Astrocyte (in vitro differentiated cells and primary cell): Measurements from ENCODE around the gene ANKS6. TPM values are rescaled to one million over a fixed set of nuclear protein-coding genes. Genes with fewer than 3 reads are reported as not detected.

Source experiments
- DNase-seq: peaks from one replicate; pipeline ENCODE4 v3.0.0-alpha.2; 2010; ENCODE audit warnings: low read depth
- FAIRE-seq: peaks from 2 replicates; lab custom pipeline; 2011; peaks lifted over from hg19 to GRCh38; lab: Jason Lieb, UNC
- H2AFZ ChIP-seq: 2 replicates; pipeline ENCODE4 v1.6.0; 2012; ENCODE audit warnings: low read depth, low read length, inconsistent platforms
- H3K27ac ChIP-seq: 2 replicates; pipeline ENCODE4 v1.5.1; 2011; ENCODE audit warnings: low read depth, low read length, inconsistent platforms
- H3K27me3 ChIP-seq: 2 replicates; pipeline ENCODE4 v1.6.0; 2011; ENCODE audit warnings: low read length, inconsistent platforms; ENCODE audit not compliant: insufficient read depth
- H3K36me3 ChIP-seq: 2 replicates; pipeline ENCODE4 v1.5.1; 2011; ENCODE audit warnings: low read length, inconsistent platforms; ENCODE audit not compliant: insufficient read depth
- H3K4me1 ChIP-seq: 2 replicates; pipeline ENCODE4 v1.5.1; 2011; ENCODE audit warnings: low read length, inconsistent platforms; ENCODE audit not compliant: insufficient read depth
- H3K4me2 ChIP-seq: 2 replicates; pipeline ENCODE4 v1.6.0; 2012; ENCODE audit warnings: low read length, inconsistent platforms
- H3K4me3 ChIP-seq: 2 replicates; pipeline ENCODE4 v1.5.1; 2011; ENCODE audit warnings: low read depth, mild to moderate bottlenecking, low read length, inconsistent platforms; ENCODE audit not compliant: insufficient read depth
- H3K79me2 ChIP-seq: 2 replicates; pipeline ENCODE4 v1.6.0; 2012; ENCODE audit warnings: mild to moderate bottlenecking, low read length, inconsistent platforms; ENCODE audit not compliant: insufficient read depth
- H3K9ac ChIP-seq: 2 replicates; pipeline ENCODE4 v1.6.0; 2012; ENCODE audit warnings: mild to moderate bottlenecking, low read length, inconsistent platforms
- H3K9me3 ChIP-seq: 2 replicates; pipeline ENCODE4 v1.5.1; 2012; ENCODE audit warnings: low read depth, mild to moderate bottlenecking, low read length, inconsistent platforms; ENCODE audit not compliant: insufficient read depth
- H4K20me1 ChIP-seq: 2 replicates; pipeline ENCODE4 v1.6.0; 2012; ENCODE audit warnings: low read length, inconsistent platforms; ENCODE audit not compliant: insufficient read depth
- H3K27ac Mint-ChIP-seq: one replicate; pipeline ENCODE4 v1.8.0; 2021; ENCODE audit warnings: mild to moderate bottlenecking, mixed read lengths; ENCODE audit not compliant: unreplicated experiment
- H3K27me3 Mint-ChIP-seq: one replicate; pipeline ENCODE4 v1.8.0; 2021; ENCODE audit warnings: low read depth, mixed read lengths; ENCODE audit not compliant: unreplicated experiment
- H3K36me3 Mint-ChIP-seq: one replicate; pipeline ENCODE4 v1.8.0; 2021; ENCODE audit warnings: low read depth, mixed read lengths; ENCODE audit not compliant: unreplicated experiment
- H3K4me1 Mint-ChIP-seq: one replicate; pipeline ENCODE4 v1.8.0; 2021; ENCODE audit warnings: low read depth, mixed read lengths; ENCODE audit not compliant: unreplicated experiment
- H3K4me3 Mint-ChIP-seq: one replicate; pipeline ENCODE4 v1.8.0; 2021; ENCODE audit warnings: mild to moderate bottlenecking, moderate library complexity, mixed read lengths; ENCODE audit not compliant: unreplicated experiment
- H3K9me3 Mint-ChIP-seq: one replicate; pipeline ENCODE4 v1.8.0; 2021; ENCODE audit warnings: mild to moderate bottlenecking, mixed read lengths; ENCODE audit not compliant: unreplicated experiment
- EZH2 ChIP-seq: IDR thresholded peaks from 2 replicates; pipeline ENCODE4 v1.6.1; 2012; ENCODE audit warnings: mild to moderate bottlenecking, low read length, inconsistent platforms; ENCODE audit not compliant: insufficient read depth
- total RNA-seq: library from RNA; stranded (reverse); gene quantifications from 2 replicates; pipeline ENCODE4 v1.2.1, GENCODE V29; 2021
- TF ChIP-seq, protein P1 (sequence below): IDR thresholded peaks from 2 replicates; pipeline ENCODE4 v1.5.1; 2011; ENCODE audit warnings: low read depth, mild to moderate bottlenecking, inconsistent platforms, low read length, moderate library complexity; ENCODE audit not compliant: insufficient read depth

Gene ANKS6
- total RNA-seq, 1 donor from 2014 or later, result 16.7 TPM

DNA sequence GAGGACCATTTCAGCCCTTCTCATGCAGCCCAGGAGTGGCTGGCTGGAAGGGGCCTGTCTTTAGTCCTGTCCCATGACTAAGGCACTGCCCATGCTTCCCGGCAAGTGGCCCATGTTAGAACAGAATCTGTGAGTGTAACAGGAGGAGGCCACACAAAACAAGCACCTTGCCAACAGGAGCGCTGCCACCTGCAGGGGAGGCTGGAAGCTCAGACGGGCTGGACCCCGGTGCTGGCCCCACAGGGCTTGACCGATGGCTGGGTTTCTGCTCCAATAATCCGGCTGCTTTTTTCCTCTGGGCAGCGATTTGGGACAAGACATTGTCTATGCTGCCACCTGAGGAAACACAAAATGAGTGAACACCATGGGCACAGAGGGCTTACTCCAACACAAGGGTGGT lies 28.4 kb downstream of the ANKS6 start:
- no peak for DNase-seq
- H3K4me1 ChIP-seq, result no peaks in the 10 kb centered on the region
- H4K20me1 ChIP-seq, result no peaks in the 10 kb centered on the region
- no peak overlapping the region for H3K4me3 Mint-ChIP-seq
- no peak overlapping the region for H3K27ac ChIP-seq
- peaks cover 35% of the 10 kb centered on the region for H3K36me3 Mint-ChIP-seq
- H3K79me2 ChIP-seq, result no peaks in the 10 kb centered on the region
- no peak for TF ChIP-seq EZH2
- TF ChIP-seq, protein P1, sequence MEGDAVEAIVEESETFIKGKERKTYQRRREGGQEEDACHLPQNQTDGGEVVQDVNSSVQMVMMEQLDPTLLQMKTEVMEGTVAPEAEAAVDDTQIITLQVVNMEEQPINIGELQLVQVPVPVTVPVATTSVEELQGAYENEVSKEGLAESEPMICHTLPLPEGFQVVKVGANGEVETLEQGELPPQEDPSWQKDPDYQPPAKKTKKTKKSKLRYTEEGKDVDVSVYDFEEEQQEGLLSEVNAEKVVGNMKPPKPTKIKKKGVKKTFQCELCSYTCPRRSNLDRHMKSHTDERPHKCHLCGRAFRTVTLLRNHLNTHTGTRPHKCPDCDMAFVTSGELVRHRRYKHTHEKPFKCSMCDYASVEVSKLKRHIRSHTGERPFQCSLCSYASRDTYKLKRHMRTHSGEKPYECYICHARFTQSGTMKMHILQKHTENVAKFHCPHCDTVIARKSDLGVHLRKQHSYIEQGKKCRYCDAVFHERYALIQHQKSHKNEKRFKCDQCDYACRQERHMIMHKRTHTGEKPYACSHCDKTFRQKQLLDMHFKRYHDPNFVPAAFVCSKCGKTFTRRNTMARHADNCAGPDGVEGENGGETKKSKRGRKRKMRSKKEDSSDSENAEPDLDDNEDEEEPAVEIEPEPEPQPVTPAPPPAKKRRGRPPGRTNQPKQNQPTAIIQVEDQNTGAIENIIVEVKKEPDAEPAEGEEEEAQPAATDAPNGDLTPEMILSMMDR, result no peak
- no peak overlapping the region for H2AFZ ChIP-seq
- H3K27me3 Mint-ChIP-seq, result peaks cover 3% of the 10 kb centered on the region
- H3K4me1 Mint-ChIP-seq, result no peaks in the 10 kb centered on the region
- peaks cover 4% of the 10 kb centered on the region for H3K9me3 Mint-ChIP-seq
- no peak overlapping the region for H3K27ac Mint-ChIP-seq
- H3K27me3 ChIP-seq, result no peaks in the 10 kb centered on the region
- FAIRE-seq, result no peak
- no peak overlapping the region for H3K9ac ChIP-seq
- no peaks in the 10 kb centered on the region for H3K9me3 ChIP-seq
- no peak overlapping the region for H3K4me2 ChIP-seq
- no peak overlapping the region for H3K4me3 ChIP-seq
- H3K36me3 ChIP-seq, result no peaks in the 10 kb centered on the region

DNA sequence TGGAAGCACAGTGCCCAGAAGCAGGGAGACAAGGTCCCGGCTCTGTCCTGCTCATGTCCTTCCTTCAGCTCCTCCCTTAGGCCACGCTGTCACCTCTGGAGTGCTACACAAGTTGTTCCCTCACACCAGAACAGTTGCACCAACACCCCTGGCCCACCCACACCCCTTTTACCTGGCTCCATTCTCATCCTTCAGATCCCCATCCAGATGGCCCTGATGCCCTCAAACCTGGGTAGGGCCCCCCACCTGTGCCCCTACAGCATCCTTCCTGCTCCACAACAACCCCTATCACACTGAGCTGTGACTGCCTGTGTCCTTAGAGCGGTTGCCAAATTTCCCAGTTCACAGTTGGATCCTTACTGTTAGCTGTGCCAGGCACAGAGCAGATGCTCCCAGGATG lies 29.2 kb downstream of the ANKS6 start:
- H3K36me3 Mint-ChIP-seq, result peaks cover 31% of the 10 kb centered on the region
- no peak overlapping the region for H3K9ac ChIP-seq
- H3K27ac Mint-ChIP-seq, result no peak overlapping the region

DNA sequence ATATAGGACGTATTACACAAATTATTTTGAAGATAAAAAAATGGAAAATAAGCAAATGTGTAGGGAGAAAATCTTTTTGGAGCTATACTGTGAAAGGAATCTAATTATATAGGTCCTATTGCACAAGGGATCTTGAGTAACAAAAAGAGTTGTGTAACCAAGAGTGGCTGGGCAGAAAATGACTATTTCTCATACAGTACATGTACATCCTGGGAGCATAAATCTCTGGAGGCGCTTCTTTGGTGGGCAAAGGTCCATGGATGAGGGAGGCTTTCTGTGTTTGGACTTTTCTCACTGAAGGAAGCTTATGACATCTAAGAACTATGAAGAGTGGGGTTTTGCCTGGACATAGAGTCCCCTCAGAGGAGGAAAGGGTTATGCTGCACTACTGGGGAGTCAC lies 29.8 kb downstream of the ANKS6 start:
- Histone ChIP-seq H3K27me3 (no peaks in the 10 kb centered on the region), H2AFZ (no peak overlapping the region), H3K9ac (no peak overlapping the region), H3K36me3 (no peaks in the 10 kb centered on the region), H3K79me2 (no peaks in the 10 kb centered on the region), H3K4me2 (no peak overlapping the region), H3K9me3 (no peaks in the 10 kb centered on the region), H4K20me1 (no peaks in the 10 kb centered on the region), H3K4me1 (no peaks in the 10 kb centered on the region), H3K4me3 (no peak overlapping the region), H3K27ac (no peak overlapping the region)
- FAIRE-seq (no peak), DNase-seq (no peak)
- Mint-ChIP-seq H3K9me3 (peaks cover 4% of the 10 kb centered on the region), H3K36me3 (peaks cover 26% of the 10 kb centered on the region), H3K27ac (no peak overlapping the region), H3K4me3 (no peak overlapping the region), H3K27me3 (no peaks in the 10 kb centered on the region), H3K4me1 (no peaks in the 10 kb centered on the region)
- TF ChIP-seq, protein P1, result no peak
- TF ChIP-seq EZH2, result no peak

More for the DNA sequence above, 29.2 kb downstream of the ANKS6 start:
- Mint-ChIP-seq H3K27me3 (no peaks in the 10 kb centered on the region), H3K4me3 (no peak overlapping the region), H3K9me3 (peaks cover 4% of the 10 kb centered on the region), H3K4me1 (no peaks in the 10 kb centered on the region)
- no peaks in the 10 kb centered on the region for H3K27me3 ChIP-seq
- no peak overlapping the region for H3K4me2 ChIP-seq
- no peaks in the 10 kb centered on the region for H3K9me3 ChIP-seq
- FAIRE-seq (no peak), DNase-seq (no peak)
- TF ChIP-seq EZH2, result no peak
- TF ChIP-seq, protein P1, result no peak
- H3K27ac ChIP-seq, result no peak overlapping the region
- H3K4me1 ChIP-seq, result no peaks in the 10 kb centered on the region
- no peaks in the 10 kb centered on the region for H4K20me1 ChIP-seq
- no peak overlapping the region for H2AFZ ChIP-seq
- no peak overlapping the region for H3K4me3 ChIP-seq
- H3K36me3 ChIP-seq, result no peaks in the 10 kb centered on the region
- no peaks in the 10 kb centered on the region for H3K79me2 ChIP-seq
